GM23338 (cell line): ENCODE measurements around the gene DNAJC1. TPM values are rescaled to one million over a fixed set of nuclear protein-coding genes. Genes with fewer than 3 reads are reported as not detected.

Experiments
- ATAC-seq: fragments of 200-7000 bp; cut with Tn5 transposase; 3 replicates; pipeline ENCODE4 v1.9.1; 2020
- DNase-seq: peaks from one replicate; pipeline ENCODE4 v3.0.0-alpha.2; 2015; ENCODE audit warnings: low spot score
- H2AFZ ChIP-seq: fragments of 200-600 bp; sonication (generic); 2 replicates; pipeline ENCODE4 v1.8.0; 2016; ENCODE audit warnings: antibody characterized with exemption, mild to moderate bottlenecking, moderate library complexity
- H3F3A ChIP-seq: fragments of 200-600 bp; sonication (generic); replicated peaks from 2 replicates; pipeline ENCODE4 v1.8.0; 2017; ENCODE audit warnings: antibody characterized with exemption, mixed run types, low read depth
- H3K27ac ChIP-seq: fragments of 200-600 bp; sonication (generic); 2 replicates; pipeline ENCODE4 v1.6.1; 2016; ENCODE audit warnings: low read depth
- H3K27me3 ChIP-seq: fragments of 200-600 bp; sonication (generic); 2 replicates; pipeline ENCODE4 v1.8.0; 2016; ENCODE audit warnings: mild to moderate bottlenecking, mixed run types, moderate library complexity; ENCODE audit not compliant: insufficient read depth
- H3K36me3 ChIP-seq: fragments of 200-600 bp; sonication (generic); 2 replicates; pipeline ENCODE4 v1.8.0; 2016; ENCODE audit warnings: mild to moderate bottlenecking; ENCODE audit not compliant: insufficient read depth
- H3K4me1 ChIP-seq: fragments of 200-600 bp; sonication (generic); 2 replicates; pipeline ENCODE4 v1.8.0; 2016; ENCODE audit warnings: mild to moderate bottlenecking, moderate library complexity; ENCODE audit not compliant: insufficient read depth
- H3K4me2 ChIP-seq: fragments of 200-600 bp; sonication (generic); 2 replicates; pipeline ENCODE4 v1.7.1; 2017; ENCODE audit warnings: mixed run types
- H3K4me3 ChIP-seq: fragments of 200-600 bp; sonication (generic); 2 replicates; pipeline ENCODE4 v1.6.1; 2016; ENCODE audit warnings: mixed run types
- H3K79me2 ChIP-seq: fragments of 200-600 bp; sonication (generic); replicated peaks from 2 replicates; pipeline ENCODE4 v1.8.0; 2017; ENCODE audit warnings: mild to moderate bottlenecking; ENCODE audit not compliant: insufficient read depth
- H3K9me2 ChIP-seq: fragments of 200-600 bp; sonication (generic); 2 replicates; pipeline ENCODE4 v1.8.0; 2017; ENCODE audit not compliant: insufficient read depth
- H4K20me1 ChIP-seq: fragments of 200-600 bp; sonication (generic); replicated peaks from 2 replicates; pipeline ENCODE4 v1.8.0; 2017; ENCODE audit warnings: mild to moderate bottlenecking; ENCODE audit not compliant: insufficient read depth
- H3K27ac Mint-ChIP-seq: 2 replicates; pipeline ENCODE4 v1.8.0; 2020; ENCODE audit warnings: inconsistent platforms, mild to moderate bottlenecking, moderate library complexity, mixed read lengths
- H3K27me3 Mint-ChIP-seq: 3 replicates; pipeline ENCODE4 v1.8.0; 2022; ENCODE audit warnings: low read depth, mild to moderate bottlenecking, moderate library complexity, mixed read lengths, inconsistent platforms; ENCODE audit not compliant: insufficient read depth, poor library complexity
- H3K36me3 Mint-ChIP-seq: 3 replicates; pipeline ENCODE4 v1.8.0; 2021; ENCODE audit warnings: low read depth, mild to moderate bottlenecking, inconsistent platforms, moderate library complexity, mixed read lengths
- H3K4me1 Mint-ChIP-seq: 3 replicates; pipeline ENCODE4 v1.8.0; 2020; ENCODE audit warnings: mild to moderate bottlenecking, inconsistent platforms, mixed read lengths
- H3K4me3 Mint-ChIP-seq: 3 replicates; pipeline ENCODE4 v1.8.0; 2021; ENCODE audit warnings: moderate library complexity, mild to moderate bottlenecking, inconsistent platforms, mixed read lengths
- H3K9me3 Mint-ChIP-seq: 3 replicates; pipeline ENCODE4 v1.8.0; 2020; ENCODE audit warnings: moderate library complexity, mild to moderate bottlenecking, inconsistent platforms, mixed read lengths
- CREB1 ChIP-seq: fragments of 250-450 bp; sonication (Bioruptor Pico); IDR thresholded peaks from 2 replicates; pipeline ENCODE4 v1.5.0; 2020; ENCODE audit warnings: low read depth, mild to moderate bottlenecking, moderate library complexity
- CTCF ChIP-seq, 2 experiments: fragments of 200-600 bp in 1 of 2; sonication (generic) in 1 of 2; conservative IDR thresholded peaks; 2 replicates each; pipeline versions ENCODE4 v1.5.1 to v1.6.1; 2016 to 2017; ENCODE audit warnings: antibody characterized with exemption in 2 of 2, low read depth in 2 of 2, mild to moderate bottlenecking in 2 of 2, moderate library complexity in 1 of 2
- ETS1 ChIP-seq: IDR thresholded peaks from 2 replicates; pipeline ENCODE4 v1.6.1; 2016; ENCODE audit warnings: antibody characterized with exemption
- EZH2 ChIP-seq: fragments of 200-600 bp; sonication (generic); IDR thresholded peaks from one replicate; pipeline ENCODE4 v1.8.0; 2017; ENCODE audit warnings: antibody characterized with exemption, mild to moderate bottlenecking, low read depth; ENCODE audit not compliant: unreplicated experiment
- EZH2phosphoT487 ChIP-seq: fragments of 200-600 bp; sonication (generic); IDR thresholded peaks from one replicate; pipeline ENCODE4 v1.8.1; 2018; ENCODE audit warnings: antibody characterized with exemption; ENCODE audit not compliant: unreplicated experiment
- JUNB ChIP-seq: IDR thresholded peaks from one replicate; pipeline ENCODE4 v1.6.1; 2016; ENCODE audit warnings: antibody characterized with exemption; ENCODE audit not compliant: unreplicated experiment
- NANOG ChIP-seq: IDR thresholded peaks from 2 replicates; pipeline ENCODE4 v1.6.1; 2016; ENCODE audit warnings: antibody characterized with exemption, borderline replicate concordance
- POLR2AphosphoS5 ChIP-seq: IDR thresholded peaks from 2 replicates; pipeline ENCODE4 v1.6.1; 2016; ENCODE audit warnings: antibody characterized with exemption, low read depth
- REST ChIP-seq: IDR thresholded peaks from one replicate; pipeline ENCODE4 v1.6.1; 2018; ENCODE audit warnings: antibody characterized with exemption; ENCODE audit not compliant: unreplicated experiment
- STAT1 ChIP-seq: IDR thresholded peaks from one replicate; pipeline ENCODE4 v1.6.1; 2016; ENCODE audit warnings: antibody characterized with exemption; ENCODE audit not compliant: unreplicated experiment
- ZNF114 ChIP-seq: fragments of 250-450 bp; sonication (Bioruptor Pico); IDR thresholded peaks from 2 replicates; pipeline ENCODE4 v1.5.0; 2020; ENCODE audit warnings: mild to moderate bottlenecking, moderate library complexity
- ZNF331 ChIP-seq: fragments of 250-450 bp; sonication (Bioruptor Pico); IDR thresholded peaks from 2 replicates; pipeline ENCODE4 v1.5.0; 2020; ENCODE audit warnings: low read depth, mild to moderate bottlenecking, moderate library complexity
- ZNF462 ChIP-seq: fragments of 250-450 bp; sonication (Bioruptor Pico); IDR thresholded peaks from 2 replicates; pipeline ENCODE4 v1.5.0; 2020; ENCODE audit warnings: mild to moderate bottlenecking, moderate library complexity
- polyA plus RNA-seq: library from polyadenylated mRNA; unstranded; fragments of >200 nt; fragmentation: Nextera tagmentation; extraction: Ambion mirVana; gene quantifications from 2 replicates; pipeline ENCODE4 v1.2.1, GENCODE V29; 2016
- total RNA-seq: library from RNA; depleted of rRNA; stranded (reverse); fragments of >200 nt; shearing (Covaris generic); gene quantifications from 2 replicates; pipeline ENCODE4 v1.2.3, GENCODE V29; 2014

DNAJC1 gene
- total and polyA plus RNA-seq, 2 experiments from 2014 or later, result 38.6 to 45.3 TPM

- no peaks in the 10 kb centered on the region for H3K36me3 ChIP-seq
- no peak overlapping the region for H2AFZ ChIP-seq
- no peaks in the 10 kb centered on the region for H3F3A ChIP-seq
- H4K20me1 ChIP-seq, result no peaks in the 10 kb centered on the region
- H3K9me2 ChIP-seq, result no peaks in the 10 kb centered on the region
- Mint-ChIP-seq H3K4me3 (no peak overlapping the region), H3K9me3 (no peaks in the 10 kb centered on the region), H3K27ac (no peak overlapping the region), H3K4me1 (no peaks in the 10 kb centered on the region), H3K27me3 (peaks cover 2% of the 10 kb centered on the region), H3K36me3 (no peaks in the 10 kb centered on the region)
- DNase-seq (no peak), ATAC-seq (no peak)
- H3K4me1 ChIP-seq, result no peaks in the 10 kb centered on the region
- TF ChIP-seq ETS1, result no peak
- no peak for TF ChIP-seq STAT1
- no peak for TF ChIP-seq CTCF (conservative IDR thresholded peaks at IDR 0.05; ENCODE audit: low read depth in 2 of 2)
- no peak for TF ChIP-seq NANOG
- TF ChIP-seq CREB1 (CRISPR knock-in tag), result no peak
- TF ChIP-seq REST, result no peak
- TF ChIP-seq JUNB, result no peak
- no peak for TF ChIP-seq ZNF114 (CRISPR knock-in tag)
- no peak for TF ChIP-seq EZH2
- TF ChIP-seq POLR2AphosphoS5, result no peak
- TF ChIP-seq ZNF462, result no peak
- TF ChIP-seq EZH2phosphoT487, result no peak
- no peak for TF ChIP-seq ZNF331
- no peak overlapping the region for H3K27ac ChIP-seq
- H3K79me2 ChIP-seq, result no peaks in the 10 kb centered on the region
- no peak overlapping the region for H3K4me3 ChIP-seq
- no peaks in the 10 kb centered on the region for H3K27me3 ChIP-seq
- H3K4me2 ChIP-seq, result no peak overlapping the region
Measured at GRCh38 chr10:21904930-21905329, 98.6 kb downstream of the DNAJC1 start.
